ENCODE data around the gene KANK4. TPM values are rescaled to one million over a fixed set of nuclear protein-coding genes. Genes with fewer than 3 reads are reported as not detected.

The KANK4 gene
- total RNA-seq, 2 donors from 2014 or later = 0.46 to 0.70 TPM

- no peak for TF ChIP-seq CTCF (conservative IDR thresholded peaks at IDR 0.05)
- H3K27me3 ChIP-seq (ENCODE audit: control insufficient read depth, insufficient read depth, low read length, poor library complexity, severe bottlenecking) = no peaks in the 10 kb centered on the region
- H3K9me3 ChIP-seq (ENCODE audit: control insufficient read depth, low read length) = no peaks in the 10 kb centered on the region
- H3K4me3 Mint-ChIP-seq = no peak overlapping the region
- H3K27ac Mint-ChIP-seq = no peak overlapping the region
- DNase-seq = no peak
- H3K9me3 Mint-ChIP-seq = no peaks in the 10 kb centered on the region
- no peak overlapping the region for H3K4me3 ChIP-seq (ENCODE audit: low read length)
- H3K36me3 ChIP-seq (ENCODE audit: control insufficient read depth, insufficient read depth, low read length) = peaks cover 21% of the 10 kb centered on the region
- peaks cover 7% of the 10 kb centered on the region for H3K36me3 Mint-ChIP-seq (ENCODE audit: low read depth)
- no peaks in the 10 kb centered on the region for H3K27me3 Mint-ChIP-seq (ENCODE audit: insufficient read depth)
- peaks cover 7% of the 10 kb centered on the region for H3K4me1 Mint-ChIP-seq
- H3K9ac ChIP-seq (ENCODE audit: extremely low read depth, low read length, poor library complexity, severe bottlenecking) = no peak overlapping the region
- H3K27ac ChIP-seq (ENCODE audit: low read depth, low read length) = no peak overlapping the region
- whole genome bisulfite sequencing, 2 experiments (ENCODE audit: insufficient coverage in 1 of 2, insufficient read length in 1 of 2) = 94% methylated on average over 2 to 6 of the region's 6 CpGs
- no peaks in the 10 kb centered on the region for H3K4me1 ChIP-seq (ENCODE audit: control insufficient read depth, insufficient read depth, low read length)
Observed at GRCh38 chr1:62234688-62235087, 84.5 kb downstream of the KANK4 start.

GRCh38 chr1:62233926-62234450 lies 85.2 kb downstream of the KANK4 start:
- no peaks in the 10 kb centered on the region for H3K4me1 ChIP-seq (ENCODE audit: control insufficient read depth, insufficient read depth, low read length)
- no peak overlapping the region for H3K4me3 Mint-ChIP-seq
- H3K9me3 Mint-ChIP-seq = no peaks in the 10 kb centered on the region
- DNase-seq = no peak
- peaks cover 13% of the 10 kb centered on the region for H3K4me1 Mint-ChIP-seq
- no peak for TF ChIP-seq CTCF (conservative IDR thresholded peaks at IDR 0.05)
- H3K27ac ChIP-seq (ENCODE audit: low read depth, low read length) = no peak overlapping the region
- H3K27me3 Mint-ChIP-seq (ENCODE audit: insufficient read depth) = no peaks in the 10 kb centered on the region
- no peaks in the 10 kb centered on the region for H3K27me3 ChIP-seq (ENCODE audit: control insufficient read depth, insufficient read depth, low read length, poor library complexity, severe bottlenecking)
- no peak overlapping the region for H3K4me3 ChIP-seq (ENCODE audit: low read length)
- WGBS, 2 experiments (ENCODE audit: insufficient coverage in 1 of 2, insufficient read length in 1 of 2) = 73 to 95% methylated on average over 2 to 7 of the region's 7 CpGs
- H3K36me3 Mint-ChIP-seq (ENCODE audit: low read depth) = peaks cover 7% of the 10 kb centered on the region
- no peaks in the 10 kb centered on the region for H3K9me3 ChIP-seq (ENCODE audit: control insufficient read depth, low read length)
- peaks cover 22% of the 10 kb centered on the region for H3K36me3 ChIP-seq (ENCODE audit: control insufficient read depth, insufficient read depth, low read length)
- H3K27ac Mint-ChIP-seq = no peak overlapping the region
- no peak overlapping the region for H3K9ac ChIP-seq (ENCODE audit: extremely low read depth, low read length, poor library complexity, severe bottlenecking)

- Histone ChIP-seq H3K27me3 (ENCODE audit: control insufficient read depth, insufficient read depth, low read length, poor library complexity, severe bottlenecking) (no peaks in the 10 kb centered on the region), H3K4me1 (ENCODE audit: control insufficient read depth, insufficient read depth, low read length) (no peaks in the 10 kb centered on the region), H3K9me3 (ENCODE audit: control insufficient read depth, low read length) (no peaks in the 10 kb centered on the region), H3K9ac (ENCODE audit: extremely low read depth, low read length, poor library complexity, severe bottlenecking) (no peak overlapping the region), H3K27ac (ENCODE audit: low read depth, low read length) (no peak overlapping the region), H3K36me3 (ENCODE audit: control insufficient read depth, insufficient read depth, low read length) (peaks cover 26% of the 10 kb centered on the region), H3K4me3 (ENCODE audit: low read length) (no peak overlapping the region)
- peaks cover 13% of the 10 kb centered on the region for H3K36me3 Mint-ChIP-seq (ENCODE audit: low read depth)
- no peaks in the 10 kb centered on the region for H3K27me3 Mint-ChIP-seq (ENCODE audit: insufficient read depth)
- no peaks in the 10 kb centered on the region for H3K9me3 Mint-ChIP-seq
- no peak overlapping the region for H3K4me3 Mint-ChIP-seq
- peak overlapping the region; percentile 61 for H3K27ac Mint-ChIP-seq
- no peak for DNase-seq
- whole genome bisulfite sequencing, 2 experiments (ENCODE audit: insufficient coverage in 1 of 2, insufficient read length in 1 of 2) = 92 to 96% methylated on average over 11 to 14 of the region's 14 CpGs
- no peak for TF ChIP-seq CTCF (conservative IDR thresholded peaks at IDR 0.05)
- peaks cover 15% of the 10 kb centered on the region for H3K4me1 Mint-ChIP-seq
Observed at GRCh38 chr1:62232871-62233278, 86.4 kb downstream of the KANK4 start.

Data from endodermal cell (in vitro differentiated cells).